A549 (cell line): ENCODE results near the gene ZNF800. TPM values are rescaled to one million over a fixed set of nuclear protein-coding genes. Genes with fewer than 3 reads are reported as not detected.

ENCODE experiments used
- ATAC-seq, 2 experiments: fragments of 200-7000 bp in 1 of 2; fragments of >200 bp in 1 of 2; cut with Nextera tagmentation in 1 of 2; cut with Tn5 transposase in 1 of 2; 3 replicates each; pipeline versions ENCODE4 v1.8.0 to v1.9.1; 2018 to 2020; ENCODE audit warnings: mild to moderate bottlenecking in 1 of 2, moderate library complexity in 1 of 2
- CTCF ChIA-PET: fragments of 300-600 bp; sonication (Branson Sonifier 250); formaldehyde crosslinking; extraction: SDS; loops from one replicate; lab custom pipeline; 2021; ENCODE audit warnings: antibody characterized with exemption, inconsistent platforms; lab: Yijun Ruan, JAX
- POLR2A ChIA-PET: fragments of 350-600 bp; formaldehyde crosslinking; extraction: SDS; loops from one replicate; lab custom pipeline; 2021; ENCODE audit warnings: antibody characterized with exemption, inconsistent platforms; lab: Yijun Ruan, JAX
- DNase-seq, 2 experiments: peaks; one replicate each; pipeline versions ENCODE4 v3.0.0 to v3.0.0-alpha.2; 2011 to 2016; ENCODE audit warnings: low read depth in 1 of 2, low spot score in 1 of 2
- FAIRE-seq: peaks from 2 replicates; lab custom pipeline; 2011; peaks lifted over from hg19 to GRCh38; lab: Jason Lieb, UNC
- H3K27ac ChIP-seq, 2 experiments: fragments of >200 bp; sonication (Bioruptor Twin); formaldehyde crosslinking; 3 replicates each; pipeline ENCODE4 v1.5.1; 2016 to 2017
- H3K4me1 ChIP-seq: fragments of >200 bp; sonication (Bioruptor Twin); formaldehyde crosslinking; 3 replicates; pipeline ENCODE4 v1.6.1; 2016
- H3K4me2 ChIP-seq: fragments of >200 bp; sonication (Bioruptor Twin); formaldehyde crosslinking; 3 replicates; pipeline ENCODE4 v1.6.1; 2016
- H3K4me3 ChIP-seq: fragments of >200 bp; sonication (Bioruptor Twin); formaldehyde crosslinking; 3 replicates; pipeline ENCODE4 v1.5.1; 2016
- H3K9me3 ChIP-seq: fragments of >200 bp; sonication (Bioruptor Twin); formaldehyde crosslinking; 3 replicates; pipeline ENCODE4 v1.6.1; 2016
- BCL3 ChIP-seq: fragments of >200 bp; sonication (Bioruptor Twin); formaldehyde crosslinking; IDR thresholded peaks from 3 replicates; pipeline ENCODE4 v1.6.1; 2016
- BHLHE40 ChIP-seq: IDR thresholded peaks from 2 replicates; pipeline ENCODE4 v1.6.1; 2012; ENCODE audit warnings: low read depth, low read length, inconsistent platforms
- CHD4 ChIP-seq: fragments of 200-600 bp; sonication (generic); IDR thresholded peaks from 2 replicates; pipeline ENCODE4 v1.6.1; 2016; ENCODE audit warnings: antibody characterized with exemption, mild to moderate bottlenecking, borderline replicate concordance
- E2F6 ChIP-seq: IDR thresholded peaks from 2 replicates; pipeline ENCODE4 v1.6.1; 2012; ENCODE audit warnings: low read depth, borderline replicate concordance
- EHF ChIP-seq: fragments of 250-450 bp; sonication (Bioruptor Pico); IDR thresholded peaks from 2 replicates; pipeline ENCODE4 v1.5.0; 2020; ENCODE audit warnings: mild to moderate bottlenecking
- EP300 ChIP-seq, 2 experiments: fragments of >200 bp; sonication (Bioruptor Twin); formaldehyde crosslinking; IDR thresholded peaks; 2 replicates in 1 of 2; 3 replicates in 1 of 2; pipeline ENCODE4 v1.6.1; 2016 to 2017
- HMGXB4 ChIP-seq: fragments of 250-450 bp; sonication (Bioruptor Pico); IDR thresholded peaks from 2 replicates; pipeline ENCODE4 v1.5.0; 2021; ENCODE audit warnings: mild to moderate bottlenecking, moderate library complexity, borderline replicate concordance
- JUN ChIP-seq, 2 experiments: fragments of >200 bp; sonication (Bioruptor Twin); formaldehyde crosslinking; IDR thresholded peaks; 2 replicates in 1 of 2; 3 replicates in 1 of 2; pipeline ENCODE4 v1.6.1; 2016 to 2017
- KDM5A ChIP-seq: fragments of 200-600 bp; sonication (generic); IDR thresholded peaks from 2 replicates; pipeline ENCODE4 v1.6.1; 2016; ENCODE audit warnings: antibody characterized with exemption, mild to moderate bottlenecking
- MAFK ChIP-seq: fragments of 450-650 bp; IDR thresholded peaks from 2 replicates; pipeline ENCODE4 v1.6.1; 2014; ENCODE audit not compliant: partially characterized antibody
- MAZ ChIP-seq: fragments of 150-350 bp; IDR thresholded peaks from 2 replicates; pipeline ENCODE4 v1.6.1; 2014; ENCODE audit warnings: antibody characterized with exemption, low read depth, low read length, borderline replicate concordance
- NFE2L2 ChIP-seq: fragments of 150-350 bp; conservative IDR thresholded peaks from 2 replicates; pipeline ENCODE4 v1.6.1; 2014; ENCODE audit warnings: low read length
- POLR2A ChIP-seq: IDR thresholded peaks from 2 replicates; pipeline ENCODE4 v1.6.1; 2012; ENCODE audit warnings: mild to moderate bottlenecking, low read length
- RNF2 ChIP-seq: fragments of 200-600 bp; sonication (generic); IDR thresholded peaks from 2 replicates; pipeline ENCODE4 v1.6.1; 2016; ENCODE audit warnings: low read depth, mild to moderate bottlenecking, antibody characterized with exemption, moderate library complexity, borderline replicate concordance
- TP53 ChIP-seq: fragments of 250-450 bp; sonication (Bioruptor Pico); IDR thresholded peaks from 2 replicates; pipeline ENCODE4 v1.5.0; 2021; ENCODE audit warnings: mild to moderate bottlenecking, moderate library complexity
- ZSCAN20 ChIP-seq: fragments of 250-450 bp; sonication (Bioruptor Pico); IDR thresholded peaks from 2 replicates; pipeline ENCODE4 v1.8.0; 2022; ENCODE audit warnings: mild to moderate bottlenecking, moderate library complexity
- WGBS: methylation state at CpG from one replicate; pipeline ENCODE4 v1.1.6; 2017; ENCODE audit errors: missing lambda C conversion rate; 5-methylcytosine and 5-hydroxymethylcytosine counted together
- polyA plus RNA-seq, 4 experiments: library from polyadenylated mRNA; depleted of rRNA in 3 of 4; stranded (reverse); fragments of >200 nt; fragmentation: RNase III in 1 of 4; extraction: RNeasy Plus Mini Kit Qiagen cat#74134 plus additional on column Dnase treatment in 1 of 4; gene quantifications; 2 replicates in 3 of 4; 3 replicates in 1 of 4; pipeline ENCODE4 v1.2.3, GENCODE V29; 2011 to 2017
- TF ChIP-seq, protein P1 (sequence below): fragments of 200-600 bp; sonication (generic); IDR thresholded peaks from 2 replicates; pipeline ENCODE4 v1.6.1; 2016; ENCODE audit warnings: antibody characterized with exemption, mild to moderate bottlenecking, moderate library complexity
- TF ChIP-seq, protein P2 (sequence below): fragments of >200 bp; sonication (Bioruptor Twin); formaldehyde crosslinking; IDR thresholded peaks from 3 replicates; pipeline ENCODE4 v1.5.1; 2016
- TF ChIP-seq, protein P3 (sequence below): fragments of 450-650 bp; IDR thresholded peaks from 2 replicates; pipeline ENCODE4 v1.6.1; 2014; ENCODE audit warnings: antibody characterized with exemption

The ZNF800 gene
- polyA plus RNA-seq, 2 of the 4 experiments (the other 2 are of a cell fraction), result 8.7 to 17.2 TPM

GRCh38 chr7:127375631-127376030 is 16.9 kb downstream of the ZNF800 start:
- FAIRE-seq, result peak; percentile 28

More at GRCh38 chr7:127375631-127376030, 16.9 kb downstream of the ZNF800 start:
- DNase-seq (no peak), ATAC-seq (no peak)
- CTCF ChIA-PET, result no interaction called here
- Histone ChIP-seq H3K4me2 (no peak overlapping the region), H3K27ac (no peak overlapping the region), H3K9me3 (no peaks in the 10 kb centered on the region), H3K4me3 (no peak overlapping the region), H3K4me1 (peaks cover 3% of the 10 kb centered on the region; the same call in 1 of the 3 replicates)
- 88% methylated on average over 1 of the region's 1 CpG for WGBS
- TF ChIP-seq, protein P1, sequence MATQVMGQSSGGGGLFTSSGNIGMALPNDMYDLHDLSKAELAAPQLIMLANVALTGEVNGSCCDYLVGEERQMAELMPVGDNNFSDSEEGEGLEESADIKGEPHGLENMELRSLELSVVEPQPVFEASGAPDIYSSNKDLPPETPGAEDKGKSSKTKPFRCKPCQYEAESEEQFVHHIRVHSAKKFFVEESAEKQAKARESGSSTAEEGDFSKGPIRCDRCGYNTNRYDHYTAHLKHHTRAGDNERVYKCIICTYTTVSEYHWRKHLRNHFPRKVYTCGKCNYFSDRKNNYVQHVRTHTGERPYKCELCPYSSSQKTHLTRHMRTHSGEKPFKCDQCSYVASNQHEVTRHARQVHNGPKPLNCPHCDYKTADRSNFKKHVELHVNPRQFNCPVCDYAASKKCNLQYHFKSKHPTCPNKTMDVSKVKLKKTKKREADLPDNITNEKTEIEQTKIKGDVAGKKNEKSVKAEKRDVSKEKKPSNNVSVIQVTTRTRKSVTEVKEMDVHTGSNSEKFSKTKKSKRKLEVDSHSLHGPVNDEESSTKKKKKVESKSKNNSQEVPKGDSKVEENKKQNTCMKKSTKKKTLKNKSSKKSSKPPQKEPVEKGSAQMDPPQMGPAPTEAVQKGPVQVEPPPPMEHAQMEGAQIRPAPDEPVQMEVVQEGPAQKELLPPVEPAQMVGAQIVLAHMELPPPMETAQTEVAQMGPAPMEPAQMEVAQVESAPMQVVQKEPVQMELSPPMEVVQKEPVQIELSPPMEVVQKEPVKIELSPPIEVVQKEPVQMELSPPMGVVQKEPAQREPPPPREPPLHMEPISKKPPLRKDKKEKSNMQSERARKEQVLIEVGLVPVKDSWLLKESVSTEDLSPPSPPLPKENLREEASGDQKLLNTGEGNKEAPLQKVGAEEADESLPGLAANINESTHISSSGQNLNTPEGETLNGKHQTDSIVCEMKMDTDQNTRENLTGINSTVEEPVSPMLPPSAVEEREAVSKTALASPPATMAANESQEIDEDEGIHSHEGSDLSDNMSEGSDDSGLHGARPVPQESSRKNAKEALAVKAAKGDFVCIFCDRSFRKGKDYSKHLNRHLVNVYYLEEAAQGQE, result no peak
- TF ChIP-seq, protein P2, sequence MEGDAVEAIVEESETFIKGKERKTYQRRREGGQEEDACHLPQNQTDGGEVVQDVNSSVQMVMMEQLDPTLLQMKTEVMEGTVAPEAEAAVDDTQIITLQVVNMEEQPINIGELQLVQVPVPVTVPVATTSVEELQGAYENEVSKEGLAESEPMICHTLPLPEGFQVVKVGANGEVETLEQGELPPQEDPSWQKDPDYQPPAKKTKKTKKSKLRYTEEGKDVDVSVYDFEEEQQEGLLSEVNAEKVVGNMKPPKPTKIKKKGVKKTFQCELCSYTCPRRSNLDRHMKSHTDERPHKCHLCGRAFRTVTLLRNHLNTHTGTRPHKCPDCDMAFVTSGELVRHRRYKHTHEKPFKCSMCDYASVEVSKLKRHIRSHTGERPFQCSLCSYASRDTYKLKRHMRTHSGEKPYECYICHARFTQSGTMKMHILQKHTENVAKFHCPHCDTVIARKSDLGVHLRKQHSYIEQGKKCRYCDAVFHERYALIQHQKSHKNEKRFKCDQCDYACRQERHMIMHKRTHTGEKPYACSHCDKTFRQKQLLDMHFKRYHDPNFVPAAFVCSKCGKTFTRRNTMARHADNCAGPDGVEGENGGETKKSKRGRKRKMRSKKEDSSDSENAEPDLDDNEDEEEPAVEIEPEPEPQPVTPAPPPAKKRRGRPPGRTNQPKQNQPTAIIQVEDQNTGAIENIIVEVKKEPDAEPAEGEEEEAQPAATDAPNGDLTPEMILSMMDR, result no peak
- TF ChIP-seq TP53 (no peak), NFE2L2 (no peak), EP300 (IDR thresholded peaks at IDR 0.05) (no peak), MAFK (no peak), JUN (IDR thresholded peaks at IDR 0.05) (no peak), BCL3 (no peak), CHD4 (no peak), HMGXB4 (CRISPR knock-in tag) (no peak), EHF (CRISPR knock-in tag) (no peak), POLR2A (no peak), ZSCAN20 (CRISPR knock-in tag) (no peak), E2F6 (no peak), KDM5A (no peak), MAZ (no peak), BHLHE40 (no peak), RNF2 (no peak)
- TF ChIP-seq, protein P3, sequence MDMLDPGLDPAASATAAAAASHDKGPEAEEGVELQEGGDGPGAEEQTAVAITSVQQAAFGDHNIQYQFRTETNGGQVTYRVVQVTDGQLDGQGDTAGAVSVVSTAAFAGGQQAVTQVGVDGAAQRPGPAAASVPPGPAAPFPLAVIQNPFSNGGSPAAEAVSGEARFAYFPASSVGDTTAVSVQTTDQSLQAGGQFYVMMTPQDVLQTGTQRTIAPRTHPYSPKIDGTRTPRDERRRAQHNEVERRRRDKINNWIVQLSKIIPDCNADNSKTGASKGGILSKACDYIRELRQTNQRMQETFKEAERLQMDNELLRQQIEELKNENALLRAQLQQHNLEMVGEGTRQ, result no peak
- POLR2A ChIA-PET, result no interaction called here
